Caco-2 (cell line): ENCODE measurements around the gene ATP8B1. TPM values are rescaled to one million over a fixed set of nuclear protein-coding genes. Genes with fewer than 3 reads are reported as not detected.

Experiments
- BruUV-seq: library from RNA; stranded (reverse); fragments of 400-500 nt; replicated peaks from 2 replicates; lab custom pipeline; 2021; lab: Mats Ljungman, UMichigan
- CTCF ChIA-PET: fragments of 300-600 bp; sonication (Branson Sonifier 250); formaldehyde crosslinking; loops from one replicate; lab custom pipeline; 2022; ENCODE audit warnings: antibody characterized with exemption; lab: Charles Lee
- POLR2A ChIA-PET: fragments of 300-600 bp; sonication (Branson Sonifier 250); formaldehyde crosslinking; loops from one replicate; lab custom pipeline; 2022; ENCODE audit warnings: antibody characterized with exemption; lab: Charles Lee
- DNase-seq, 2 experiments: peaks; one replicate each; pipeline versions ENCODE4 v3.0.0 to v3.0.0-alpha.2; 2020 to 2022
- H3K27me3 ChIP-seq: replicated peaks from 2 replicates; pipeline ENCODE4 v1.6.0; 2011; ENCODE audit warnings: low read length; ENCODE audit not compliant: control insufficient read depth, insufficient read depth
- H3K36me3 ChIP-seq: 2 replicates; pipeline ENCODE4 v1.5.1; 2011; ENCODE audit warnings: low read length; ENCODE audit not compliant: control insufficient read depth, insufficient read depth
- H3K4me1 ChIP-seq: fragments of 250-450 bp; sonication (Bioruptor Pico); 2 replicates; pipeline ENCODE4 v1.5.1; 2020; ENCODE audit warnings: mild to moderate bottlenecking
- H3K4me3 ChIP-seq: 2 replicates; pipeline ENCODE4 v1.5.1; 2011; ENCODE audit warnings: low read depth, mild to moderate bottlenecking, control low read depth, low read length
- H3K9me3 ChIP-seq: fragments of 250-450 bp; sonication (Bioruptor Pico); 2 replicates; pipeline ENCODE4 v1.5.1; 2020; ENCODE audit warnings: mild to moderate bottlenecking, moderate library complexity
- H3K27ac Mint-ChIP-seq: one replicate; pipeline ENCODE4 v1.8.0; 2022; ENCODE audit warnings: mixed read lengths; ENCODE audit not compliant: unreplicated experiment
- H3K27me3 Mint-ChIP-seq: one replicate; pipeline ENCODE4 v1.8.0; 2022; ENCODE audit warnings: mixed read lengths; ENCODE audit not compliant: insufficient read depth, unreplicated experiment
- H3K36me3 Mint-ChIP-seq: one replicate; pipeline ENCODE4 v1.8.0; 2022; ENCODE audit warnings: mild to moderate bottlenecking, mixed read lengths; ENCODE audit not compliant: insufficient read depth, unreplicated experiment
- H3K4me1 Mint-ChIP-seq: one replicate; pipeline ENCODE4 v1.8.0; 2022; ENCODE audit warnings: low read depth, mixed read lengths; ENCODE audit not compliant: unreplicated experiment
- H3K4me3 Mint-ChIP-seq: one replicate; pipeline ENCODE4 v1.8.0; 2022; ENCODE audit warnings: mild to moderate bottlenecking, moderate library complexity, mixed read lengths; ENCODE audit not compliant: unreplicated experiment
- H3K9me3 Mint-ChIP-seq: one replicate; pipeline ENCODE4 v1.8.0; 2022; ENCODE audit warnings: mixed read lengths; ENCODE audit not compliant: unreplicated experiment
- intact Hi-C: fragments of 100-400 bp; cut with micrococcal nuclease; formaldehyde crosslinking; loops from one replicate; pipeline ENCODE4 v1.10.0; 2022; ENCODE audit not compliant: unreplicated experiment
- total RNA-seq: library from RNA; stranded (reverse); gene quantifications from 2 replicates; pipeline ENCODE4 v1.2.3, GENCODE V29; 2022
- TF ChIP-seq, protein P1 (sequence below), 2 experiments: fragments of 200-600 bp in 1 of 2; IDR thresholded peaks; 1 replicate in 1 of 2; 2 replicates in 1 of 2; pipeline versions ENCODE4 v1.5.1 to v1.8.0; 2011 to 2022; ENCODE audit warnings: antibody characterized with exemption in 1 of 2, control low read depth in 1 of 2, inconsistent platforms in 1 of 2, low read depth in 1 of 2, low read length in 1 of 2, mild to moderate bottlenecking in 1 of 2, moderate library complexity in 1 of 2; ENCODE audit not compliant: insufficient read depth in 1 of 2, severe bottlenecking in 1 of 2, unreplicated experiment in 1 of 2

Gene ATP8B1
- total RNA-seq, 1 experiment from 2014 or later, result 31.6 TPM

DNA sequence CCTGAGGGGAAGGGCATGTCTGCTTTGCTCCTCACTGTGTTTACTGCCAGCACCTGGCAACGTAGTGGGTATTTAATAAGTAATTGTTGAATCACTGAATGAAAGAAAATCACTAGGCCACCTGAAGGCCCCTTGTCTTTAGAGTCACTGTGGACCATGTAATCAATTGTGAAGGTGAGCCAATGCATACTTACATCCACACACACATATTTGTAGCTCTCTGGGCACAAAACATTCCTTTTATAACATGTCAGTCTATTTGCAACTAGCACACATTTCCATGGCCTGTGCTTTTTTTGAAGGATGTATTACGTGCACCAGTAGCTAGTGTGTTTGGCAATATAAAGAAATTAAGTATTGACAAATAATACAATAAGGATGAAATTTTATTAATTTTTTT is 11.2 kb downstream of the ATP8B1 start:
- no TSS peak for BruUV-seq
- H3K4me3 Mint-ChIP-seq, result no peak overlapping the region
- Histone ChIP-seq H3K27me3 (no peaks in the 10 kb centered on the region), H3K9me3 (no peaks in the 10 kb centered on the region), H3K36me3 (no peaks in the 10 kb centered on the region), H3K4me3 (no peak overlapping the region), H3K4me1 (peaks cover 18% of the 10 kb centered on the region)
- POLR2A ChIA-PET, result no interaction called here
- no peak for DNase-seq
- H3K27me3 Mint-ChIP-seq, result no peaks in the 10 kb centered on the region
- no peak overlapping the region for H3K27ac Mint-ChIP-seq
- CTCF ChIA-PET, result no interaction called here
- H3K9me3 Mint-ChIP-seq, result no peaks in the 10 kb centered on the region
- TF ChIP-seq, protein P1, sequence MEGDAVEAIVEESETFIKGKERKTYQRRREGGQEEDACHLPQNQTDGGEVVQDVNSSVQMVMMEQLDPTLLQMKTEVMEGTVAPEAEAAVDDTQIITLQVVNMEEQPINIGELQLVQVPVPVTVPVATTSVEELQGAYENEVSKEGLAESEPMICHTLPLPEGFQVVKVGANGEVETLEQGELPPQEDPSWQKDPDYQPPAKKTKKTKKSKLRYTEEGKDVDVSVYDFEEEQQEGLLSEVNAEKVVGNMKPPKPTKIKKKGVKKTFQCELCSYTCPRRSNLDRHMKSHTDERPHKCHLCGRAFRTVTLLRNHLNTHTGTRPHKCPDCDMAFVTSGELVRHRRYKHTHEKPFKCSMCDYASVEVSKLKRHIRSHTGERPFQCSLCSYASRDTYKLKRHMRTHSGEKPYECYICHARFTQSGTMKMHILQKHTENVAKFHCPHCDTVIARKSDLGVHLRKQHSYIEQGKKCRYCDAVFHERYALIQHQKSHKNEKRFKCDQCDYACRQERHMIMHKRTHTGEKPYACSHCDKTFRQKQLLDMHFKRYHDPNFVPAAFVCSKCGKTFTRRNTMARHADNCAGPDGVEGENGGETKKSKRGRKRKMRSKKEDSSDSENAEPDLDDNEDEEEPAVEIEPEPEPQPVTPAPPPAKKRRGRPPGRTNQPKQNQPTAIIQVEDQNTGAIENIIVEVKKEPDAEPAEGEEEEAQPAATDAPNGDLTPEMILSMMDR (IDR thresholded peaks at IDR 0.05; ENCODE audit: insufficient read depth in 1 of 2, low read depth in 1 of 2, low read length in 1 of 2, severe bottlenecking in 1 of 2, unreplicated experiment in 1 of 2), result no peak
- H3K4me1 Mint-ChIP-seq, result peaks cover 21% of the 10 kb centered on the region
- intact Hi-C loops, result no loop called here
- H3K36me3 Mint-ChIP-seq, result peaks cover 22% of the 10 kb centered on the region

GRCh38 chr18:57791192-57791591 is 11.9 kb downstream of the ATP8B1 start:
- peaks cover 11% of the 10 kb centered on the region for H3K4me1 ChIP-seq
- BruUV-seq, result no TSS peak
- no peak for DNase-seq
- POLR2A ChIA-PET, result no interaction called here
- H3K27me3 Mint-ChIP-seq, result no peaks in the 10 kb centered on the region
- no peak overlapping the region for H3K27ac Mint-ChIP-seq
- CTCF ChIA-PET, result no interaction called here
- intact Hi-C loops, result no loop called here
- TF ChIP-seq, protein P1 (IDR thresholded peaks at IDR 0.05; ENCODE audit: insufficient read depth in 1 of 2, low read depth in 1 of 2, low read length in 1 of 2, severe bottlenecking in 1 of 2, unreplicated experiment in 1 of 2), result no peak
- no peaks in the 10 kb centered on the region for H3K9me3 ChIP-seq
- no peak overlapping the region for H3K4me3 ChIP-seq
- H3K27me3 ChIP-seq, result no peaks in the 10 kb centered on the region
- no peaks in the 10 kb centered on the region for H3K36me3 ChIP-seq
- no peak overlapping the region for H3K4me3 Mint-ChIP-seq
- H3K36me3 Mint-ChIP-seq, result peaks cover 14% of the 10 kb centered on the region
- peaks cover 17% of the 10 kb centered on the region for H3K4me1 Mint-ChIP-seq
- H3K9me3 Mint-ChIP-seq, result no peaks in the 10 kb centered on the region

- Mint-ChIP-seq H3K27ac (no peak overlapping the region), H3K9me3 (no peaks in the 10 kb centered on the region), H3K4me3 (no peak overlapping the region), H3K4me1 (peaks cover 17% of the 10 kb centered on the region), H3K36me3 (peaks cover 8% of the 10 kb centered on the region), H3K27me3 (no peaks in the 10 kb centered on the region)
- intact Hi-C loops, result no loop called here
- DNase-seq, result no peak
- Histone ChIP-seq H3K27me3 (no peaks in the 10 kb centered on the region), H3K4me3 (no peak overlapping the region), H3K36me3 (no peaks in the 10 kb centered on the region), H3K9me3 (no peaks in the 10 kb centered on the region), H3K4me1 (peaks cover 10% of the 10 kb centered on the region)
- BruUV-seq, result no TSS peak
- TF ChIP-seq, protein P1 (IDR thresholded peaks at IDR 0.05; ENCODE audit: insufficient read depth in 1 of 2, low read depth in 1 of 2, low read length in 1 of 2, severe bottlenecking in 1 of 2, unreplicated experiment in 1 of 2), result no peak
- ChIA-PET CTCF (no interaction called here), POLR2A (no interaction called here)
Observed at GRCh38 chr18:57790316-57790715, 12.8 kb downstream of the ATP8B1 start.
